Epithelial cell of esophagus (primary cell): Measurements from ENCODE around the gene FKBP1C.
"Not testable (repeated sequence)": the region's sequence is repeated elsewhere in the genome, so short reads cannot be mapped to it uniquely, and the experiment has no call there.

ENCODE experiments used
- DNase-seq: peaks from one replicate; pipeline ENCODE4 v3.0.0; 2010; ENCODE audit warnings: low read depth
- H3K4me3 ChIP-seq: 2 replicates; pipeline ENCODE4 v1.5.1; 2011; ENCODE audit warnings: mild to moderate bottlenecking, low read length, control low read depth
- TF ChIP-seq, protein P1 (sequence below): IDR thresholded peaks from 2 replicates; pipeline ENCODE4 v1.5.1; 2011; ENCODE audit warnings: low read depth, mild to moderate bottlenecking, low read length, control low read depth, inconsistent platforms; ENCODE audit not compliant: insufficient read depth; ENCODE audit errors: missing control alignments

Gene FKBP1C

GRCh38 chr6:63211343-63211742 is at the start of gene FKBP1C:
FKBP1C (plus strand) TSS chr6:63211469.
- DNase-seq, H3K4me3 ChIP-seq: not testable (repeated sequence)

DNA sequence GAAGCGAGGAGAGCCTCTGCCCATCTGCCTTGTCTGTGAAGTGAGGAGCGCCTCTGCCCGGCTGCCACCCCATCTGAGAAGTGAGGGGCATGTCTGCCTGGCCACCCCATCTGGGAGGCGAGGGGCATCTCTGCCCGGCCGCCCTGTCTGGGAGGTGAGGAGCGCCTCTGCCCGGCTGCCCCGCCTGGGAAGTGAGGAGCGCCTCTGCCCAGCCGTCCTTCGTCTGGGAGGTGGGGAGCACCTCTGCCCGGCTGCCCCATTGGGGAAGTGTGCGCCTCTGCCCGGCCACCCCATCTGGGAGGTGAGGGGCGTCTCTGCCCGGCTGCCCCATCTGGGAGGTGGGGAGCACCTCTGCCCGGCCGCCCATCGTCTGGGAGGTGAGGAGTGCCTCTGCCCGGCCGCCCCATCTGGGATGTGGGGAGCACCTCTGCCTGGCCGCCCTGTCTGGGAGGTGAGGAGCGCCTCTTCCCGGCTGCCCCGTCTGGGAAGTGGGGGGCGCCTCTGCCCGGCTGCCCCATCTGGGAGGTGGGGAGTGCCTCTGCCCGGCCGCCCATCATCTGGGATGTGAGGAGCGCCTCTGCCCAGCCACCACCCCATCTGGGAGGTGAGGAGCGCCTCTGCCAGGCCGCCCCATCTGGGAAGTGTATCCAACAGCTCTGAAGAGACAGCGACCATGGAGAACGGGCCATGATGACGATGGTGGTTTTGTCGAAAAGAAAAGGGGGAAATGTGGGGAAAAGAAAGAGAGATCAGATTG is 47.0 kb upstream of the FKBP1C start:
- not testable (repeated sequence) for DNase-seq, H3K4me3 ChIP-seq

DNA sequence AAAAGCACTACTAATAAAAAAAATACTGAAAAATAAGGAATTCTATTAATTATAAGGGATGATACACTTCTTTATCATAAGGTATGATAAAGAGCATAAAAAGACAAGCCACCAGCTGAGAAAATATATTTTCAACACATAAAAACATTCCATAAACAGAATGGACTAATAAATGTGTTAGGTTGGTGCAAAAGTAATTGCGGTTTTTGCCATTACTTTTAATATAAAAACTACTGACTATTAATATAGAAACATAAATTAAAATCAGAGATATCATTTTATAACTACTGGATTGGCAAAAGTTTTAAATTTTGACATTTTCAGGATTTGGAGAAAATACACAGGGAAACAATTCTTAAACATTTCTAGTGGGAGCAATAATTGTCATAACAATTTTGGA is 37.1 kb upstream of the FKBP1C start:
- no peak for DNase-seq
- TF ChIP-seq, protein P1, sequence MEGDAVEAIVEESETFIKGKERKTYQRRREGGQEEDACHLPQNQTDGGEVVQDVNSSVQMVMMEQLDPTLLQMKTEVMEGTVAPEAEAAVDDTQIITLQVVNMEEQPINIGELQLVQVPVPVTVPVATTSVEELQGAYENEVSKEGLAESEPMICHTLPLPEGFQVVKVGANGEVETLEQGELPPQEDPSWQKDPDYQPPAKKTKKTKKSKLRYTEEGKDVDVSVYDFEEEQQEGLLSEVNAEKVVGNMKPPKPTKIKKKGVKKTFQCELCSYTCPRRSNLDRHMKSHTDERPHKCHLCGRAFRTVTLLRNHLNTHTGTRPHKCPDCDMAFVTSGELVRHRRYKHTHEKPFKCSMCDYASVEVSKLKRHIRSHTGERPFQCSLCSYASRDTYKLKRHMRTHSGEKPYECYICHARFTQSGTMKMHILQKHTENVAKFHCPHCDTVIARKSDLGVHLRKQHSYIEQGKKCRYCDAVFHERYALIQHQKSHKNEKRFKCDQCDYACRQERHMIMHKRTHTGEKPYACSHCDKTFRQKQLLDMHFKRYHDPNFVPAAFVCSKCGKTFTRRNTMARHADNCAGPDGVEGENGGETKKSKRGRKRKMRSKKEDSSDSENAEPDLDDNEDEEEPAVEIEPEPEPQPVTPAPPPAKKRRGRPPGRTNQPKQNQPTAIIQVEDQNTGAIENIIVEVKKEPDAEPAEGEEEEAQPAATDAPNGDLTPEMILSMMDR, result no peak
- H3K4me3 ChIP-seq, result no peak overlapping the region

DNA sequence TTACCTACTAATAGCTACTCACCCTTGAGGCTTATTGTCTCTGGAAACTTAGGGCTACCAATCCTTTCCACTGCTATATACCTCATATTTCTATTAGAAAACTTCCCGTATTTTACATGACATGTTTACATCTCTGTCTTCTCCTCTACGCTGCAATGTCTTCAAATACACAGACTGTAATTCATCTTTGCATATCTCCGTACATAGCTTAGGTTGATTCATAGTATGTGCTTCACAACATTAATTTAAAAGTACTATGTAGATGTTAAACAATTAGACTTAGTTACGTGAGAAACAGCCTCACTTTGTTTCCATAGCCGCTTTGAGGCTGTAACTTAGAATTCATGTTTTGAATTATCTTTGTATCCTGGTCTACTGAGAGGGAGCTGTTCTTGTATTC is 35.1 kb upstream of the FKBP1C start:
- no peak for DNase-seq
- TF ChIP-seq, protein P1, result no peak
- no peak overlapping the region for H3K4me3 ChIP-seq

- TF ChIP-seq, protein P1, result no peak
- DNase-seq, result no peak
- H3K4me3 ChIP-seq, result no peak overlapping the region
Measured at GRCh38 chr6:63180367-63180766, 30.9 kb upstream of the FKBP1C start.

DNA sequence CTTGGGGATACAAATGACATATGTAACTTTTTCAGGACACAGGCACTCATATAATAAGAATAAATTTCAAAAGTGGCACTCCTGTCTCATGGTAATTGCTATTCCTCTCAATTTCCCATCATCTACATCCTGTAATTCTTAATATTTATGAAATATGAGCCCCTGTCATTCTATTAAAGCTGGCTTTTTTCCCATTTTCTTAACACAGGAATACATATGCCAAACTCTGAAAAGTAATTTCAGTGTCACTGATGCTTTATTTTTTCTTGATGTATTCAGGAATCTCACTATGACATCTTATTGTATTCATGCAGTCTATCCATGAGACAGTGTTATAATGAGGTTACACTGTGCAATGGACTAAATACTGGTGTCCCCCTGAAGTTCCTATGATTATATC is 24.3 kb upstream of the FKBP1C start:
- DNase-seq, result no peak
- H3K4me3 ChIP-seq, result no peak overlapping the region
- TF ChIP-seq, protein P1, result no peak

DNA sequence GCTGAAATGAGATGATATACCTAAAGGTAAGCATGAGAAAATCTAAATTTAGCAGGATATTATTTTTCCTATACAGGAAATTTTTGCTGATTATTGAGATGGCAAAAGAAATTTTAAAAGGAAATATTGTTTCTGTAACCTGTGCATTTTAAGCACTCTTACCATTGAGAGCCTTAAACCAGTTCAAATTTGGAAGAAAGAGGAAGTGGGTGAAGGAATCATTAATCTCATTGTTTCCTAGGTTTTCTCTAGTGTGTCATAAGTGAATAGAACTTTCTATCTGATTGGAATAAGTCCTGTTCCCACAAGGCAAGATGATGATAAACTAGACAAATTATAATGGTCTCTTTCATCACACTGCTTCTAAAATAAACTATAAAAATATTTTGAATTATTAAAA is 22.4 kb upstream of the FKBP1C start:
- no peak overlapping the region for H3K4me3 ChIP-seq
- no peak for DNase-seq
- TF ChIP-seq, protein P1, result no peak

DNA sequence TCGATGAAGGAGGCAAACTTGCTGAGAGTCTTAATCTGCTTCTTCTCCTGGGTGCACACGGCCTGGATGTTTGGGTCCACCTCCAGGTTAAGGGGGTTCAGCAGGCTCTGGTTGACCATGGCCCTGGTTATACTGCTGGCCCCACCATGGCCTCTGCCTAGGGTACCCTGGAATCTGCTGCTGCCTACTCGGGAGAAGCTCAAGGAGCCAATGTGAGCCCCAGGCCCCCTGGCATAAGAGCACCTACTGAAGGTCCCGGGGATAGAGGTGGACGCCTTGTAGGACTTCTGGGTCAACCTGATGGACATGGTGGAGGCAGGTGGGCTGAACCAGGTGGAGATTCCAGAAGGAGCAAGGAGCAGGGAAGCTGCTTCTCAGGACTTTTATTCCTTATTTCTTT is 17.9 kb upstream of the FKBP1C start:
- DNase-seq, result no peak
- TF ChIP-seq, protein P1, result no peak
- no peak overlapping the region for H3K4me3 ChIP-seq
